ENCODE results near the gene ZFYVE19.
A peak's percentile ranks its signal among the peaks of the same experiment; 100 is the strongest.

DNA sequence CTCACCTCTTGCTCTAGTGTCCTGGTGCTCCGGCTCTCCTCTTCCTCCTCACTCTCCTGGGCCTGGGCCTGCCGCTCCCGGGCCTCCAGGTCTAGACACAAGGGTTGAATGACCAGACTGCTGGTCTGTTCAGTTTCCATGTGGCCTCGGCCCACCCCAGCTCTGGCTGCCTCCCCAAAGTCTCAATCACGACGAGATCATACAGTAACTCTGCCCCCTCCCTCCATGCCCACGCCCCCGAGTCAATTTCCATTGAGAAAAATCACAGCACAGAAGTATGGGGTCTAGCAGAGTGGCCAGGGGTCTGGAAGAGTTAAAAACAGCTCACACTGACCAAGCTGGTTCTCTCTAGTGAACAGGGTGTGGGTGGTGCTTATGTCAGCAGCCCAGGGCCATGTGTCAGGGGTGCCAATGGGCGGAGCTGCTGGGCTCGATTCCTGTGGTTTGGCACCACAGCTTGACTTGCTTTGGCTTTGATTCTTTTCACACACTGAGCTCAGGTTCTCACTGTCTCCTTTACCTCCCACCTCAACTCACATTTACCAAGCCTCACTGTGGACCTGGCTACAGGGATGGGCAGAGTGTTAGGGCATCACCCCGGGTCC lies 30.2 kb upstream of the ZFYVE19 start:
- TF ChIP-seq, protein P1, sequence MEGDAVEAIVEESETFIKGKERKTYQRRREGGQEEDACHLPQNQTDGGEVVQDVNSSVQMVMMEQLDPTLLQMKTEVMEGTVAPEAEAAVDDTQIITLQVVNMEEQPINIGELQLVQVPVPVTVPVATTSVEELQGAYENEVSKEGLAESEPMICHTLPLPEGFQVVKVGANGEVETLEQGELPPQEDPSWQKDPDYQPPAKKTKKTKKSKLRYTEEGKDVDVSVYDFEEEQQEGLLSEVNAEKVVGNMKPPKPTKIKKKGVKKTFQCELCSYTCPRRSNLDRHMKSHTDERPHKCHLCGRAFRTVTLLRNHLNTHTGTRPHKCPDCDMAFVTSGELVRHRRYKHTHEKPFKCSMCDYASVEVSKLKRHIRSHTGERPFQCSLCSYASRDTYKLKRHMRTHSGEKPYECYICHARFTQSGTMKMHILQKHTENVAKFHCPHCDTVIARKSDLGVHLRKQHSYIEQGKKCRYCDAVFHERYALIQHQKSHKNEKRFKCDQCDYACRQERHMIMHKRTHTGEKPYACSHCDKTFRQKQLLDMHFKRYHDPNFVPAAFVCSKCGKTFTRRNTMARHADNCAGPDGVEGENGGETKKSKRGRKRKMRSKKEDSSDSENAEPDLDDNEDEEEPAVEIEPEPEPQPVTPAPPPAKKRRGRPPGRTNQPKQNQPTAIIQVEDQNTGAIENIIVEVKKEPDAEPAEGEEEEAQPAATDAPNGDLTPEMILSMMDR (IDR thresholded peaks at IDR 0.05): no peak
- TF ChIP-seq POLR2AphosphoS5 (IDR thresholded peaks at IDR 0.05): peak in 2 of 3 donors; percentile 37 to 46
